Right lobe of liver (tissue), 4 donors: Measurements from ENCODE around the gene IER5.

Source experiments
- CTCF ChIP-seq, 4 donors: fragments of 200-600 bp in 3 of 4; fragments of 450-650 bp in 1 of 4; IDR thresholded peaks; one replicate each; pipeline versions ENCODE4 v1.5.1 to v1.8.0; 2016 to 2022; ENCODE audit warnings: antibody characterized with exemption in 4 of 4, mild to moderate bottlenecking in 2 of 4
- POLR2A ChIP-seq: fragments of 450-650 bp; IDR thresholded peaks from one replicate; pipeline ENCODE4 v1.6.1; 2017; ENCODE audit warnings: antibody characterized with exemption, mild to moderate bottlenecking
- donor health status: DM: no; HTN: no; CAD: no.
- donor health status: DM: no; HTN: no; CAD: no.
- donor health status: DM: no; HTN: yes; CAD: no.

GRCh38 chr1:181091309-181092040, 3.0 kb downstream of the IER5 start:
- TF ChIP-seq CTCF (IDR thresholded peaks at IDR 0.05) (no peak), POLR2A (no peak)
